HCT116 (cell line): Measurements from ENCODE around the gene GGT7.

Source experiments
- EZH2phosphoT487 ChIP-seq: fragments of 200-600 bp; IDR thresholded peaks from 2 replicates; pipeline ENCODE4 v1.6.1; 2018; ENCODE audit warnings: antibody characterized with exemption, borderline replicate concordance
- ZFX ChIP-seq: fragments of 450-650 bp; IDR thresholded peaks from 2 replicates; pipeline ENCODE4 v1.6.1; 2017
- TF ChIP-seq, protein P1 (sequence below), 3 experiments: fragments of 200-600 bp in 1 of 3; sonication (generic) in 1 of 3; IDR thresholded peaks in 2 of 3; conservative IDR thresholded peaks in 1 of 3; 2 replicates each; pipeline ENCODE4 v1.5.1; 2012 to 2017; ENCODE audit warnings: low read depth in 2 of 3, low read length in 2 of 3, antibody characterized with exemption in 1 of 3, borderline replicate concordance in 1 of 3, control low read depth in 1 of 3, mild to moderate bottlenecking in 1 of 3, mixed read lengths in 1 of 3, mixed run types in 1 of 3, moderate library complexity in 1 of 3; ENCODE audit not compliant: insufficient read depth in 1 of 3
- TF ChIP-seq, protein P2 (sequence below): IDR thresholded peaks from 2 replicates; pipeline ENCODE4 v1.6.1; 2011; ENCODE audit warnings: mild to moderate bottlenecking, low read length, moderate library complexity; ENCODE audit not compliant: insufficient replicate concordance; ENCODE audit errors: extremely low read depth

GRCh38 chr20:34842143-34842542 is 30.5 kb downstream of the GGT7 start:
- TF ChIP-seq, protein P1, sequence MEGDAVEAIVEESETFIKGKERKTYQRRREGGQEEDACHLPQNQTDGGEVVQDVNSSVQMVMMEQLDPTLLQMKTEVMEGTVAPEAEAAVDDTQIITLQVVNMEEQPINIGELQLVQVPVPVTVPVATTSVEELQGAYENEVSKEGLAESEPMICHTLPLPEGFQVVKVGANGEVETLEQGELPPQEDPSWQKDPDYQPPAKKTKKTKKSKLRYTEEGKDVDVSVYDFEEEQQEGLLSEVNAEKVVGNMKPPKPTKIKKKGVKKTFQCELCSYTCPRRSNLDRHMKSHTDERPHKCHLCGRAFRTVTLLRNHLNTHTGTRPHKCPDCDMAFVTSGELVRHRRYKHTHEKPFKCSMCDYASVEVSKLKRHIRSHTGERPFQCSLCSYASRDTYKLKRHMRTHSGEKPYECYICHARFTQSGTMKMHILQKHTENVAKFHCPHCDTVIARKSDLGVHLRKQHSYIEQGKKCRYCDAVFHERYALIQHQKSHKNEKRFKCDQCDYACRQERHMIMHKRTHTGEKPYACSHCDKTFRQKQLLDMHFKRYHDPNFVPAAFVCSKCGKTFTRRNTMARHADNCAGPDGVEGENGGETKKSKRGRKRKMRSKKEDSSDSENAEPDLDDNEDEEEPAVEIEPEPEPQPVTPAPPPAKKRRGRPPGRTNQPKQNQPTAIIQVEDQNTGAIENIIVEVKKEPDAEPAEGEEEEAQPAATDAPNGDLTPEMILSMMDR (IDR thresholded peaks at IDR 0.05 in 2 of 3, conservative IDR thresholded peaks at IDR 0.05 in 1 of 3; ENCODE audit: borderline replicate concordance in 1 of 3, insufficient read depth in 1 of 3, low read depth in 2 of 3, low read length in 2 of 3), result no peak
- TF ChIP-seq, protein P2, sequence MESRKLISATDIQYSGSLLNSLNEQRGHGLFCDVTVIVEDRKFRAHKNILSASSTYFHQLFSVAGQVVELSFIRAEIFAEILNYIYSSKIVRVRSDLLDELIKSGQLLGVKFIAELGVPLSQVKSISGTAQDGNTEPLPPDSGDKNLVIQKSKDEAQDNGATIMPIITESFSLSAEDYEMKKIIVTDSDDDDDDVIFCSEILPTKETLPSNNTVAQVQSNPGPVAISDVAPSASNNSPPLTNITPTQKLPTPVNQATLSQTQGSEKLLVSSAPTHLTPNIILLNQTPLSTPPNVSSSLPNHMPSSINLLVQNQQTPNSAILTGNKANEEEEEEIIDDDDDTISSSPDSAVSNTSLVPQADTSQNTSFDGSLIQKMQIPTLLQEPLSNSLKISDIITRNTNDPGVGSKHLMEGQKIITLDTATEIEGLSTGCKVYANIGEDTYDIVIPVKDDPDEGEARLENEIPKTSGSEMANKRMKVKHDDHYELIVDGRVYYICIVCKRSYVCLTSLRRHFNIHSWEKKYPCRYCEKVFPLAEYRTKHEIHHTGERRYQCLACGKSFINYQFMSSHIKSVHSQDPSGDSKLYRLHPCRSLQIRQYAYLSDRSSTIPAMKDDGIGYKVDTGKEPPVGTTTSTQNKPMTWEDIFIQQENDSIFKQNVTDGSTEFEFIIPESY, result no peak
- TF ChIP-seq EZH2phosphoT487, result no peak
- no peak for TF ChIP-seq ZFX
